ENCODE measurements around the gene NRXN2.
A peak's percentile ranks its signal among the peaks of the same experiment; 100 is the strongest.
"Not testable (repeated sequence)": the region's sequence is repeated elsewhere in the genome, so short reads cannot be mapped to it uniquely, and the experiment has no call there.

Gene NRXN2

DNA sequence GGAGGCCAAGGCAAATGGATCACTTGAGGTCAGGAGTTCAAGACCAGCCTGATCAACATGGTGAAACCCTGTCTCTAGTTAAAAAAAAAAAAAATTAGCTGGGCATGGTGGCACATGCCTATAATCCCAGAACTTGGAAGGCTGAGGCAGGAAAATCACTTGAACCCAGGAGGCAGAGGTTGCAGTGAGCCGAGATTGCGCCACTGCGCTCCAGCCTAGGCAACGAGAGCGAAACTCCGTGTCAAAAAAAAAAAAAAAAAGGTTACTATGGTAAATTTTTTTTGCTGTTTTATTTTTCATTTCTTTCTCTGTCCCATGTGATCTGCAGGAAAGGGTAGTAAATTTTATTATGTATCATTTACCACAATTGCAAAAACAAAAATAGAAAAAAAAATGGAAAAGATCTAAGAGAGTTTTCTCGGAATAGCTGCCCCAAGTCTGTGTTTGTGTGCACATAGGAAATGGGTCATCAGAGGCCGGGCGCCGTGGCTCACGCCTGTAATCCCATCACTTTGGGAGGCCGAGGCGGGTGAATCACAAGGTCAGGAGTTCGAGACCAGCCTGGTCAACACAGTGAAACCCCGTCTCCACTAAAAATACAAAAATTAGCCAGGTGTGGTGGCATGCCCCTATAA is 58.6 kb downstream of the NRXN2 start:
- not testable (repeated sequence) for DNase-seq (ENCODE audit: low read depth, low spot score); H3K4me3 ChIP-seq (ENCODE audit: low read length)

- DNase-seq (ENCODE audit: low read depth, low spot score) = no peak
- H3K4me3 ChIP-seq (ENCODE audit: low read length) = no peak overlapping the region
Observed at GRCh38 chr11:64663656-64664055, 59.3 kb downstream of the NRXN2 start.

GRCh38 chr11:64661614-64662013 is 61.4 kb downstream of the NRXN2 start:
- H3K4me3 ChIP-seq (ENCODE audit: low read length) = no peak overlapping the region
- no peak for DNase-seq (ENCODE audit: low read depth, low spot score)

- DNase-seq (ENCODE audit: low read depth, low spot score) = no peak
- H3K4me3 ChIP-seq (ENCODE audit: low read length) = no peak overlapping the region
Observed at GRCh38 chr11:64661146-64661545, 61.9 kb downstream of the NRXN2 start.

GRCh38 chr11:64660706-64661105 is 62.3 kb downstream of the NRXN2 start:
- no peak for DNase-seq (ENCODE audit: low read depth, low spot score)
- no peak overlapping the region for H3K4me3 ChIP-seq (ENCODE audit: low read length)

GRCh38 chr11:64660205-64660604 is 62.8 kb downstream of the NRXN2 start:
- DNase-seq (ENCODE audit: low read depth, low spot score) = no peak
- H3K4me3 ChIP-seq (ENCODE audit: low read length) = no peak overlapping the region

DNA sequence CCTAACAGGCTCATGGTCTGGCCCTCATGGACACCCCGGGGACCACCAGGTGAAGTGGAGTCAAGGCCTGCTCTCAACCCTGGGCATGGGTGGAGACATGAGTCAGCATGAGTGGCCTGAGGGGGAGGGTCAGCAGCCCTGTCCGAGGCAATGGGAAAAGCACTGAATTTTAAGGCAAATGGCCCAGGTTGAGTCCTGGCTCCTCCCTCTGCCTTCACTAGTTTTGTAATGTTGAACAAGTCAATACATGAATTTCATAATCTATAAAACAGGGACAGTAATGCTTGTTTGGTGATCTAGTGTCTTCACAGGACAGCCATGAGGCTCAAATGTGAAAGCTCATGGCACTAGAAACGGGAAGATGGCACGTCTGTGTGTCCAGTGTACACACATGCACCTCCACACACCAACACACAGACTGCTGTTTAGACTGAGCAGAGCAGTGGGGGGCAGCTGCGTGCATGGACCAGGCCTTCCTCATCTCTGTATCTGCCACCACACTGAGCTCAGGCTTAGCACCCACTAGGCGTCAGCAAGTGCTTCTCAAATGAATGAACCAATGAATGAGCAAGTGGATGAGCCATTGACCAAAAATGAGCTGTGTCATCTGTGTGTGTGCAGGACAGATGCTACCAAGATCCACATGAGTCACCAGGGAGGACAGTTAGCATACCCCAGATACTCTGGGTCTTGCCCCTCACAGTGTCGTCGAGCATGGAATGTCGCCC is 63.4 kb downstream of the NRXN2 start:
- DNase-seq (ENCODE audit: low read depth, low spot score) = no peak
- no peak overlapping the region for H3K4me3 ChIP-seq (ENCODE audit: low read length)

GRCh38 chr11:64658265-64658664 is 64.7 kb downstream of the NRXN2 start:
- DNase-seq (ENCODE audit: low read depth, low spot score) = peak; percentile 48
- H3K4me3 ChIP-seq (ENCODE audit: low read length) = no peak overlapping the region

DNA sequence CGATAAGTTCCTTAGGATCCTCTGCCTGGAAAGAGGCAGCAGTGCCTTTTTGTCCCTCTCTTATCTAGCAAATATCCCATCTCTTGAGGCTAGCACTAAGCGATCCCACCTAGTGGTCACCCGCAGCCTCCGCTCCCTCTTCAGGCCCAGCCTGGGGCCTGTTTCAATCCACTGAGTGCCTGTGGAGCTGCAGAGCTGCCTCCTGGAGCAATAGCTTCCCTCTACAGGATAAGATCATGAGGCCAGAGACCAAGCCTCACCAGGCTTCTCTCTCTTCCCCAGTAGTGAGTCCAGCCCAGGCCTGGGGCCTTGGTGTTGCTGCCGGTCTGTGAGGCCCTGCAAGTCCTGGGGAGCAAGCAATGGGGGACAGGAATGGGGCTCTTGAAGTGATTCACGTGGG is 66.1 kb downstream of the NRXN2 start:
- no peak for DNase-seq (ENCODE audit: low read depth, low spot score)
- no peak overlapping the region for H3K4me3 ChIP-seq (ENCODE audit: low read length)

- no peak overlapping the region for H3K4me3 ChIP-seq (ENCODE audit: low read length)
- DNase-seq (ENCODE audit: low read depth, low spot score) = no peak
Observed at GRCh38 chr11:64655941-64656601, 66.9 kb downstream of the NRXN2 start.

- H3K4me3 ChIP-seq (ENCODE audit: low read length) = no peak overlapping the region
- DNase-seq (ENCODE audit: low read depth, low spot score) = no peak
Observed at GRCh38 chr11:64654958-64655541, 67.9 kb downstream of the NRXN2 start.

DNA sequence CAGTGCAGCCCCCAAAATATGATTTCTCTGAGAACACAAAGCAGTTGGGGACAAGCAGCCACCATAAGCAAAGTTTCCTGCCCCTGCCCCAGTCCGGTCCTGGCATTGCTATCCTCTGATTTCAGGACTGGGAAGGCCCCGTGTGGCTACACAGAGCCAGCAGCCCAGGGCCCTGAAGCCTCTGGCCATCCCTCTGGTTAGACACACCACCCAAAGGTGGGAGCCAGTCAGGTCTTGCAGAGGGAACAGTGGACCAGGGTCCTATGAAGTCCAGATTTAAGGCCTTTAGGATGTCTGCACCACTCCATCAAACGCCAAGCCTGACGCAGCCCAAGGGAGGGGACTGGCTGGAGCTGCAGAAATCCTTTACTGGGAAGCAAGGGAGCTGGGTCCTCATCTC is 68.6 kb downstream of the NRXN2 start:
- no peak overlapping the region for H3K4me3 ChIP-seq (ENCODE audit: low read length)
- no peak for DNase-seq (ENCODE audit: low read depth, low spot score)

DNA sequence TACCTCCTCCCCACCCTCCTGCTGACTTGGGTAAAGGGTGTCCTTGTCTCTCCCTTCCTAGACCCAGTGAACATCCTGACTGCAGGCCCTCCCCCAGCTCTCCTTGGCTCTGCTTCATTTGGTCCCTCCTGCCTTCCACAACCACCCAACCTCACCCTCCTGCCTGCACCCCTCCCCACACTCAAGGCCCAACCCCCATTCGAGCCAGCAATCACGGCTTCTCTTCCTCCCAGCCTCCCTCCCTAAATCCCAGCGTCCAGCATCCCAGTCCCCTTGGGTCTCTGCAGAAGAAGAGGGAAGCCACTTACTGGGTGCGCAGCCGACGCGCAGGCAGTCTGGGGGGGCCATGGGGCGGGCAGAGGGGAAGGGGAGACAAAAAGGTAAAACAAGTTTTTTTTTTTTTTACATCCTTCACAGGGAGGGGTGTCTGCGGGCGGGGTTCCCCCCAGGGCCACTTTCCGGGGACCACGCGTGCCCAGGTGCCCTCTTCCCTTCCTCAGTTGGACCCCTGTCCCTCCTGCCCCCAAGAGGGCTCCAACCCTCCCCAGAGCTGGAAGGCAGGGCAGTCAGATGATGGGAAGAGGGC is 69.5 kb downstream of the NRXN2 start:
- DNase-seq (ENCODE audit: low read depth, low spot score) = no peak
- no peak overlapping the region for H3K4me3 ChIP-seq (ENCODE audit: low read length)

- DNase-seq (ENCODE audit: low read depth, low spot score) = peak; percentile 67
- H3K4me3 ChIP-seq (ENCODE audit: low read length) = no peak overlapping the region
Observed at GRCh38 chr11:64652586-64653387, 70.2 kb downstream of the NRXN2 start.

DNA sequence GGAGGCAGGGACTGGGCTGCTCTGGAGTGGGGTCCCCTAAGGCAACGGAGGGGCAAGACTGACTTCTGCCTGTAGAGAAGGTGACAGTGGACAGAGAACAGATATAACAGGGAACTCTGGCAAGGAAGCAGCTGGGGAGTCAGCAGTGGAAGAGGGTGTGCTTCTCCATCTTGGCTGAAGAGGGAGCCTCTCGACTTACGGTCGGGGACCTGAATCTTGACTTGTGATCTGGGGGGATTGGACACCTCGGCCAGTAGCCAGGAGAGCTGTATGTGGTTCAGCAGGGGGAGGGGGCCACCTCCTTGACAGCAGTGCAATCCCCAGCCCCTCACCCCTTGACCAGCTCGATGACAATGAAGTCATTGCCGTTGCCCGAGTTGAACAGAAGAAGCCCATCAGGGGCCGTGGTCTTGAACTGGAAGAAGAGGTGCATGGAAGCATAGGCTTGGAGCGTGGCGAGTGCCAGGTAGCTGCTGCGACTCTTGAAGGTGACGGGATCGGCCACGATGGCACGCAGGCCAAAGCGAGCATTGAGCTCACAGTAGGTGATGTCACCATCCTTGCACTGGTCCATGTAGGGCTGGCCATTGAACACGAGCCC is 72.0 kb downstream of the NRXN2 start:
- no peak for DNase-seq (ENCODE audit: low read depth, low spot score)

GRCh38 chr11:64649291-64649697 is 73.7 kb downstream of the NRXN2 start:
- DNase-seq (ENCODE audit: low read depth, low spot score) = no peak
- no peak overlapping the region for H3K4me3 ChIP-seq (ENCODE audit: low read length)

More for the DNA sequence above, 72.0 kb downstream of the NRXN2 start:
- H3K4me3 ChIP-seq (ENCODE audit: low read length) = no peak overlapping the region

- H3K4me3 ChIP-seq (ENCODE audit: low read length) = no peak overlapping the region
- DNase-seq (ENCODE audit: low read depth, low spot score) = no peak
Observed at GRCh38 chr11:64648551-64648950, 74.4 kb downstream of the NRXN2 start.

DNA sequence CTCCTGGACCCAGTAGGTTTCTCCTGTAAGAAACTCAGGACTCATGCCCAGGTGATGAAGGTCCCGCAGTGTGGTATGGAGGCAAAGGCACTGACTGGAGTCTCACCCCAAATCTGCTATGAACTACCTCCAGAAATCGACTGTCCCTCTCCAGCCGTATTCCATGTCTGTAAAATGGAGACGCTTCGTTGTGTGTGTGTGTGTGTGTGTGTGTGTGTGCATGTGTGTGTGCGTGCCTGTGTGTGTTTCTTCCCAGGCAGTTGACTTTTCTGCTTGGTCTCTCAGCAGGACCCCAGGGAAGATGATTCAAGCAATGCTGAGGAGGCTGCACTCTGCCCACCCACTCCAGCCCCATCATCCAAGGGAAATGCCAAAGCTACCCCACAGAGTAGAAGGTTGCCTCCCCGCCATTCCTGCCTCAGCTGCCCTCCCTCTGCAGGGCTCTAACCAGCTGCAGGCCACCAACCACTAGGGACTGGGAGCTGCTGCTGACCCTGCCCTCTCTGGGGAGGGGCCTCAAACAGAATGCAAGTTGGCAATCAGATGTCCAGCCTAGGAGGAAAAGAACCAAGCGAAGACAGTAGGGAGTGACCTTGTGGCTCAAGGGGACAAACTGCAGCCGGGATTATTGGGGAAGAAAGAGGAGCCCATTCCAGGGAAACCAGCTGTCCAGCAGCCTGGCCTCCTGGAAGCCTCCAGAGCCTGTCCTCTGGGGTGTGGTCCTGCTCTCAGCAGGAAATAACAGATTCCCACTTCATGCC is 75.8 kb downstream of the NRXN2 start:
- no peak overlapping the region for H3K4me3 ChIP-seq (ENCODE audit: low read length)
- DNase-seq (ENCODE audit: low read depth, low spot score) = no peak

Measured in Jurkat, Clone E6-1 (cell line).